Measurements from ENCODE around the gene ARAP1.

The ARAP1 gene

GRCh38 chr11:72745925-72746550, 6.2 kb downstream of the ARAP1 start:
- H3K27ac Mint-ChIP-seq = no peak overlapping the region
- TF ChIP-seq, protein P1, sequence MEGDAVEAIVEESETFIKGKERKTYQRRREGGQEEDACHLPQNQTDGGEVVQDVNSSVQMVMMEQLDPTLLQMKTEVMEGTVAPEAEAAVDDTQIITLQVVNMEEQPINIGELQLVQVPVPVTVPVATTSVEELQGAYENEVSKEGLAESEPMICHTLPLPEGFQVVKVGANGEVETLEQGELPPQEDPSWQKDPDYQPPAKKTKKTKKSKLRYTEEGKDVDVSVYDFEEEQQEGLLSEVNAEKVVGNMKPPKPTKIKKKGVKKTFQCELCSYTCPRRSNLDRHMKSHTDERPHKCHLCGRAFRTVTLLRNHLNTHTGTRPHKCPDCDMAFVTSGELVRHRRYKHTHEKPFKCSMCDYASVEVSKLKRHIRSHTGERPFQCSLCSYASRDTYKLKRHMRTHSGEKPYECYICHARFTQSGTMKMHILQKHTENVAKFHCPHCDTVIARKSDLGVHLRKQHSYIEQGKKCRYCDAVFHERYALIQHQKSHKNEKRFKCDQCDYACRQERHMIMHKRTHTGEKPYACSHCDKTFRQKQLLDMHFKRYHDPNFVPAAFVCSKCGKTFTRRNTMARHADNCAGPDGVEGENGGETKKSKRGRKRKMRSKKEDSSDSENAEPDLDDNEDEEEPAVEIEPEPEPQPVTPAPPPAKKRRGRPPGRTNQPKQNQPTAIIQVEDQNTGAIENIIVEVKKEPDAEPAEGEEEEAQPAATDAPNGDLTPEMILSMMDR (IDR thresholded peaks at IDR 0.05) = no peak
- H3K9me3 Mint-ChIP-seq = no peaks in the 10 kb centered on the region

GRCh38 chr11:72745511-72745910, 6.7 kb downstream of the ARAP1 start:
- TF ChIP-seq, protein P1 (IDR thresholded peaks at IDR 0.05) = no peak
- H3K9me3 Mint-ChIP-seq = no peaks in the 10 kb centered on the region
- DNase-seq = no peak
- peaks cover 47% of the 10 kb centered on the region for H3K4me1 Mint-ChIP-seq
- H3K4me3 Mint-ChIP-seq = no peak overlapping the region
- no peak overlapping the region for H3K27ac Mint-ChIP-seq
- H3K36me3 Mint-ChIP-seq (ENCODE audit: low read depth) = no peaks in the 10 kb centered on the region
- H3K27me3 Mint-ChIP-seq (ENCODE audit: low read depth, poor library complexity) = no peaks in the 10 kb centered on the region

More at GRCh38 chr11:72745925-72746550, 6.2 kb downstream of the ARAP1 start:
- H3K27me3 Mint-ChIP-seq (ENCODE audit: low read depth, poor library complexity) = no peaks in the 10 kb centered on the region
- no peaks in the 10 kb centered on the region for H3K36me3 Mint-ChIP-seq (ENCODE audit: low read depth)
- no peak for DNase-seq
- no peak overlapping the region for H3K4me3 Mint-ChIP-seq
- H3K4me1 Mint-ChIP-seq = peaks cover 47% of the 10 kb centered on the region

DNA sequence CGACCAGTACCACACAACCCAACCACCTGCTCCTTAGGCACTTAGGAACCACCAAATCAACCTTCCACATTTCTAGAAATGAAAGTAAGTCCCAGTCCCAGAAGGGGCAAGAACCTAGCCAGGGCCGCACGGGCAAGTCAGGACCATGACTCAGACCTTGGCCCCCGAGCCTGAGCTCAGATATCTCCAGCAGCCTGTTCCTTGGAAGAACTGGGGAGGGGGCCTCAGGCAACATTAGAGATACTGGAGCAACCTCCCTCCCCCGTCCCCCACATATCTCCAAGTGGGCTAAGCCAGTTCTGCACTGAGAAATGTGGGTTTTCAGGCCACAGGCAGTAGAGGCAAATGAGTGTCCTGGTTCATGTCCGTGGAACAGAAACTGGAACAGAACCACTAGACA, 7.7 kb downstream of the ARAP1 start:
- Mint-ChIP-seq H3K36me3 (ENCODE audit: low read depth) (no peaks in the 10 kb centered on the region), H3K4me3 (no peak overlapping the region), H3K4me1 (peaks cover 48% of the 10 kb centered on the region), H3K27me3 (ENCODE audit: low read depth, poor library complexity) (no peaks in the 10 kb centered on the region), H3K9me3 (no peaks in the 10 kb centered on the region), H3K27ac (peak overlapping the region; percentile 55)
- TF ChIP-seq, protein P1 (IDR thresholded peaks at IDR 0.05) = no peak
- DNase-seq = no peak

- no peak overlapping the region for H3K4me3 Mint-ChIP-seq
Observed at GRCh38 chr11:72743321-72744221, 8.6 kb downstream of the ARAP1 start.

DNA sequence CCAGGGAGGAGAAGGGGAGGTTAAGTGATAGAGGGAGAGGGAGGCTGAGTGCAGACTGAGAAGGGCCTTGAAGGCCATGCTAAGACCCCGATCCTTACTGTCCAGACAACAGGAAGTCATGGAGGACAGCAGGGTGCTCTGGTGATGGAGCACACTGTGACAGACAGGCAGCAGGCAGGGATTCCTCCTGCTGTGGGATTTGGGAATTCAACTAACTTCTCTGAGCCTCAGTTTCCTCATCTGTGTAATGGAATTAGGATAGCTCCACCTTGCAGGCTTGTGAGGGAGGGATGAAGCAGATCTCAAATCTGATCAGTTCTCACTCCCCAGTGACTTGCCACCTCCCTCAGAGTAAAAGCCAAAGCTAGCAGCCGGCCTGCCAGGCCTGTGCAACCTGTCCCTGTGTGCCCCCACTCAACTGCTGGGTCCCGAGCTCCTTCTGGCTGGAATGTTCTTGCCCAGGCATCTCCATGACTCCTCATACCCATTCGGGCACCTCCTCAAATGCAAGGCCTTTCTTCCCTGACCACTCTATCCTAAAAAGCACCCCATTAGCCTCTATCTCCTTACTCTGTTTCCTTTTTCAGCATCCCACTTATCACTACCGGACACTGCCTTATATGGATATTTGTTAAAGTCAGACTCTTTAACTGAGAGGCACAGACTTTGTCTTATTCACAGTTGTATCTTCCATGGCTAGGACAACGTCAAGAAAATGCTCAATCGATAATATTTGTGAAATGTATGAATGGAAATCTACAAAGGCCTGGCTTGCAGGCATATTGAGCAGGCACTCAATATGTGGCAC, 9.5 kb downstream of the ARAP1 start:
- no peaks in the 10 kb centered on the region for H3K9me3 Mint-ChIP-seq
- TF ChIP-seq, protein P1 (IDR thresholded peaks at IDR 0.05) = no peak
- H3K4me1 Mint-ChIP-seq = peaks cover 48% of the 10 kb centered on the region
- no peaks in the 10 kb centered on the region for H3K36me3 Mint-ChIP-seq (ENCODE audit: low read depth)
- H3K4me3 Mint-ChIP-seq = no peak overlapping the region
- peak overlapping the region; percentile 84 for H3K27ac Mint-ChIP-seq
- H3K27me3 Mint-ChIP-seq (ENCODE audit: low read depth, poor library complexity) = no peaks in the 10 kb centered on the region
- no peak for DNase-seq

More at GRCh38 chr11:72743321-72744221, 8.6 kb downstream of the ARAP1 start:
- Mint-ChIP-seq H3K36me3 (ENCODE audit: low read depth) (no peaks in the 10 kb centered on the region), H3K9me3 (no peaks in the 10 kb centered on the region), H3K4me1 (peaks cover 48% of the 10 kb centered on the region), H3K27me3 (ENCODE audit: low read depth, poor library complexity) (no peaks in the 10 kb centered on the region), H3K27ac (peak overlapping the region; percentile 90)
- TF ChIP-seq, protein P1 (IDR thresholded peaks at IDR 0.05) = no peak
- DNase-seq = no peak

Measured in nephron progenitor cell (in vitro differentiated cells).